Urinary bladder (tissue), 4 donors: Measurements from ENCODE around the gene WASF2. TPM values are rescaled to one million over a fixed set of nuclear protein-coding genes. Genes with fewer than 3 reads are reported as not detected.
"Not testable (repeated sequence)": the region's sequence is repeated elsewhere in the genome, so short reads cannot be mapped to it uniquely, and the experiment has no call there.

Experiments used
- DNase-seq: peaks from one replicate; pipeline ENCODE4 v3.0.0-alpha.2; 2015; ENCODE audit errors: extremely low spot score
- H3K27ac ChIP-seq: one replicate; pipeline ENCODE4 v1.5.1; 2013; ENCODE audit warnings: low read depth, mild to moderate bottlenecking, moderate library complexity
- H3K36me3 ChIP-seq: one replicate; pipeline ENCODE4 v1.6.1; 2013; ENCODE audit warnings: mild to moderate bottlenecking, moderate library complexity; ENCODE audit not compliant: insufficient read depth
- H3K4me1 ChIP-seq: one replicate; pipeline ENCODE4 v1.6.1; 2013; ENCODE audit warnings: mild to moderate bottlenecking, moderate library complexity; ENCODE audit not compliant: insufficient read depth
- H3K4me3 ChIP-seq: one replicate; pipeline ENCODE4 v1.5.1; 2013; ENCODE audit warnings: low read depth, low read length
- WGBS: extraction: QIAGEN DNeasy Blood & Tissue Kit; methylation state at CpG from one replicate; pipeline ENCODE4 v1.1.7; 2013; 5-methylcytosine and 5-hydroxymethylcytosine counted together
- polyA plus RNA-seq: library from polyadenylated mRNA; stranded (reverse); fragments of 200-250 nt; gene quantifications from one replicate; pipeline ENCODE4 v1.2.3, GENCODE V29; 2013
- total RNA-seq: library from RNA; depleted of rRNA; stranded (reverse); fragments of >200 nt; gene quantifications from one replicate; pipeline ENCODE4 v1.2.3, GENCODE V29; 2014
- donor health status: healthy with polysubstance abuse.
- donor health status: healthy.

The WASF2 gene
- total and polyA plus RNA-seq, 2 donors = 40.7 to 83.6 TPM

DNA sequence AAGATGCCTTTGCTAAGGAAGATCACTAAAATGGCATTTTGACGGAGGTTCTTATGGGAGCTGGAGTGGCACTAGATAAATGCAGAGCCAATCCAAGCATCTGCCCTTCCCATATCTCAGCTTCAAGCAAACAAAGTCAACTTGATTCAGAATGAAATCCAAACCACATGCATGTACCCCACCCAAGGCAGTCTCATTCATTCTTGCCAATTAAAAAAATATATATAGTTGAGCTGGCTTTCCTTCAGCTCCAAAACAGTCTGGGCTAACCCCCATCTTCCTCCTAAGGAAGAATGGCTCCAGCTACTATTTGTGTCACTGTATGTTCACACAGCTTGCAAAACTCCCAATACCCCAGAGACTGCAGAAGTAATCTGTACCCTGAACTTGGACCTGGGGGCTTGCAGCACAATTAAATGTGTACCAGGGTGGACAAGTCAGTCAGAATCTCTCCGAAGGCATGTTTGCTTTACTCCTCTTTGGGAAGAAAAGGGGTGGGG lies 62.1 kb downstream of the WASF2 start:
- Histone ChIP-seq H3K36me3 (no peaks in the 10 kb centered on the region), H3K4me3 (no peak overlapping the region), H3K27ac (peak overlapping the region; percentile 7), H3K4me1 (no peaks in the 10 kb centered on the region)
- WGBS = 59% methylated on average over 2 of the region's 2 CpGs
- DNase-seq = no peak

DNA sequence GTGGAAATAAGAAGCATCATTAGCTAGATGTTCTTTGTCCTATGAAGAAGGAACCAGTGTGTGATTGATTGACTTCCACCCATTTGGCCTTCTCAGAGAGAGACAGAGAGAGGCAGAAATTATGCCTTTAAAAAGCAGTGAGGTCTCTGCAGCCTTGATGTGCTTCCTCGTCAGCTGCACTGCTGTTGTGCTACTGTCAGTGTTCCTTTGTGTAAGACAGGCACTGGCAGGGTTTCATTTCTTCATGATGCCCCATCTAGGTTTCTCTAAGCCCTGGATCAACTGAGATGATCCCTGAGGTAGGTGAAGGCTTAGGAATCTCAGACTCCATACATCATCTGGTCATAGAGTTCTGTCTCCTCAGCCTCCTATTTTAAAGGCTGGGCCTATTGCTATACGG lies 62.6 kb downstream of the WASF2 start:
- Histone ChIP-seq H3K4me1 (no peaks in the 10 kb centered on the region), H3K4me3 (no peak overlapping the region), H3K36me3 (no peaks in the 10 kb centered on the region), H3K27ac (peak overlapping the region; percentile 7)
- DNase-seq = no peak
- WGBS = 61% methylated on average over 2 of the region's 2 CpGs

DNA sequence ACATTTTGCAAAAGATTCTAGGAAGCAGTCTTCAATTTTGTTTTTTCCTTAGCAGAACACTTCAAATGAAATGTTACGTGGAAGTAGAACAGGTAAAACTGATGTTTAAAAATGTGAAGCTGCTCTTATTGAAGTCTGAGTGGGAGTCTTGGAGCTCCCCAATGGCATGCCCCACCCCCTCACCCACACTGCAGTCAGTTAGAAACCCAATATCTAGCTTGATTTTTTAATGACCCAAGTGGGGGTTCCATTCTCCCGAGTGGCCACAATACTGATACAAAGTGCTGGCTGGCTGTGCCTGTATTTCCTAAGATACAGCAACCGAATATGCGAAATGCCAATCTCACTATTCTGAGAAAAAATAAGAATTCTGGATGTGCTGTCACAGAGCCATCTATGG lies 66.3 kb downstream of the WASF2 start:
- WGBS = 90% methylated on average over 4 of the region's 4 CpGs
- Histone ChIP-seq H3K4me1 (no peaks in the 10 kb centered on the region), H3K27ac (no peak overlapping the region)

DNA sequence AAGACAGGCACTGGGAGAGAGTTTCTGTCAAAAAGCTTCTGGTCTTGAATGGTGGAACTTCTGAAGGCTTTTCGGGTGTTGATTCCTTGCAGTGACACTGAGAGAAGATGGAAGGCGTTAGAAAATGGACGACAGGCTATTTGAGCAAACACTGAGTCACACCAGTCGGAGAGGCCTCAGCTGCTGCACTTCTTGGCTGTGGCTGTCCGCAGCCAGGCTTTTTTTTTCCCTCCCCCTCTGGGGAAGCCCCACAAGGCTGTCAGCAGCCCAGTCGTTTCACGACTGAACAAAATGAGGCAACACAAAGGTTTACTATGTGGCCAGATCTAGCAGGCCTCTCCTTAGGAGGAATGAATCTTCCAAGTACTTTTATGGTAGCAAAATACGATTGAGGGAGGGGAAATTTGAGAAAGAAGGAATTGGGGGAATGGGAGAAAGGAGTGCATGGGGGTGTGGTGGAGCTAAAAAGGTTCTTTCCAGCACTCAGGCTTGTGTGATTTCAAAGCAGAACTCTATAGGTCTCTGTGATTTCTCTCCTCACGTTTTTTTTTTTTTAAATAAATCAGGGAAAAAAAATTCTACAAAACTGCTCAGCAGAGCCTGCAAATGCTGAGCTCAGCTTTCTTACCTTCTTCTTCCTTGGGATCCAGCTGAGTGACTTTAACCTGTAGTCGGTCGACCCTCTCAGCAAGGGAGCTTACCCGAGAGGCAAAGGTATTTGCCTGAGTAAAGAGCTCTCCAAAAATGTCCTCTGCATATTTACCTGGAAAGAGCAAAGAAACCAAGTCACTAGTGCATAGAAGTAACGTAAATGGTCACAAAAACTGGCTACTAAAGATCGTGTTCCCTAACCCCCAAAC lies 71.4 kb downstream of the WASF2 start:
- Histone ChIP-seq H3K4me1 (peaks cover 1% of the 10 kb centered on the region), H3K27ac (peak overlapping the region; percentile 87)
- 21% methylated on average over 14 of the region's 14 CpGs for WGBS

More for the DNA sequence above, 66.3 kb downstream of the WASF2 start:
- Histone ChIP-seq H3K36me3 (no peaks in the 10 kb centered on the region), H3K4me3 (no peak overlapping the region)
- no peak for DNase-seq

DNA sequence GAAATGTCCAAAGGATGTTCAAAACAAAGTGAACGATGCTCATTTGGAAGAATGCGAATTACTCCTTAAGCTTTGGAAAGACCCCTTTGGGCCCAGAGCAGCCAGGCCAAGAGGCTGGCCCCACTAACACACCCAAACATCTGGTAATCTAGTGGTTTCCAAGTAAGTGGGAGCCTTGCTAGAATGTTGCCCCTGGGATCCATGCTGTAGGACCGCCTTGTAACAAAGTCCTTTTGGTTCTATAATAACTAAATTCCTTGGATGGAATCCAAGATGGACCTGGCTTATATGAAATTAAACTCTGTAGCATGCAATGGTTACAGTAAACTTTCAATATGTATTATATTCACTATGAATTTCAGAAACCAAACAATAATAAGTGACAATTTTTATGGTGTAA lies 72.3 kb downstream of the WASF2 start:
- Histone ChIP-seq H3K36me3 (peaks cover 7% of the 10 kb centered on the region), H3K4me1 (peaks cover 1% of the 10 kb centered on the region), H3K4me3 (no peak overlapping the region), H3K27ac (no peak overlapping the region)
- 64% methylated on average over 3 of the region's 3 CpGs for WGBS
- no peak for DNase-seq

More for the DNA sequence above, 71.4 kb downstream of the WASF2 start:
- H3K36me3 ChIP-seq = peaks cover 7% of the 10 kb centered on the region
- no peak overlapping the region for H3K4me3 ChIP-seq
- DNase-seq = no peak

DNA sequence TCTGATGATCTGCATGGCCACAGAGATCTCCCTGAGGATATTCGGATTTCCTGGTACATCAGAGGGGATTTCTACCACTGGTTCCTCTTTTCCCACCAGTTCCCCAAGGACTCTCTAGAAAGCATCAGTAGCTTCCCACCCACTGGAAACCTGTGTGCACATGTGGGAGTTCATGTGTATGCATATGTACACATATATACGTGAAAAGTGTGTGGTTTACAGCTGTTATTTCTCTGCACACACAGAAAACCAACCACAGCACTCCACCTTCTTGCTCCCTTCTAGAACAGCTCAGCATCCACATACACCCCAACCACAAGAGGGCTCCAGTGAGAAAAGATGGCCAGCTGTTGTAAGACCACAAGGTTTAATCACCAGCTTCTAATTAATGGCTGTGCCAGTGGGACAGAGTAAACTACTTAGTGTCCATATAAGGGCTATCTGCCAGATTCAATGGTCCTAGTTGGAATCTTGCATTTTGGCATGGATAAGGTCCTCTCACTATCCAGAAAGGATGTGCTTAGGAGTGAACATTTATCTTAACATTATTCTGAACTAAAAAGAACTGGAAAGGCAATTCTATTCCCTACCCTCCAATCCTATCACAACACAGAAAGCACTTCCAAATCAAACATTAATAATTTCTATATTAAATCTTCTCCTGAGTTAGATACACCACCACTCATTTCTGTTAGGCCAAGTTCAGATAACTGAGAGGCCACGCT lies 73.4 kb downstream of the WASF2 start:
- no peak overlapping the region for H3K4me3 ChIP-seq
- no peak for DNase-seq
- peaks cover 7% of the 10 kb centered on the region for H3K36me3 ChIP-seq
- H3K4me1 ChIP-seq = peaks cover 1% of the 10 kb centered on the region
- no peak overlapping the region for H3K27ac ChIP-seq
- WGBS = 77% methylated on average over 3 of the region's 3 CpGs

DNA sequence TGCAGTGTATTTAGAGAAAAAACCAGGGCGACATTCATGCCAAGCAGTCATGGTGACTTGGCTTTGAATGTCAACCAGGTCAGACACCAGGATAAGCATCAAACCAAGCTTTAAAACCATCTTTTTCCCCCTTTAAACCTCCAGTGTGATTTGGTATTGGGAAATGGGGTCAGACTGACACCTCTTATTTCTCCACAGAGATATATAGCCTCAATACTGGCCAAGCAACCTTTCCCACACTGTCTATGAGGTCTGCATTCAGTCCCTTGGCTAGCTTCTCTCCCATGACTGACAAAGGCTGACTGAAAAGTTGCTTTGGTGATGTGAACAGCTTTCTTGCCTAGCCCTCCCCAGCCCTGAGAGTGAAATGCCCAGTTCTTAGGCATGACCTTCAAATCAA lies 75.9 kb downstream of the WASF2 start:
- Histone ChIP-seq H3K4me3 (no peak overlapping the region), H3K4me1 (peaks cover 1% of the 10 kb centered on the region), H3K27ac (peak overlapping the region; percentile 48), H3K36me3 (peaks cover 9% of the 10 kb centered on the region)
- 96% methylated on average over 1 of the region's 1 CpG for WGBS
- DNase-seq = no peak

DNA sequence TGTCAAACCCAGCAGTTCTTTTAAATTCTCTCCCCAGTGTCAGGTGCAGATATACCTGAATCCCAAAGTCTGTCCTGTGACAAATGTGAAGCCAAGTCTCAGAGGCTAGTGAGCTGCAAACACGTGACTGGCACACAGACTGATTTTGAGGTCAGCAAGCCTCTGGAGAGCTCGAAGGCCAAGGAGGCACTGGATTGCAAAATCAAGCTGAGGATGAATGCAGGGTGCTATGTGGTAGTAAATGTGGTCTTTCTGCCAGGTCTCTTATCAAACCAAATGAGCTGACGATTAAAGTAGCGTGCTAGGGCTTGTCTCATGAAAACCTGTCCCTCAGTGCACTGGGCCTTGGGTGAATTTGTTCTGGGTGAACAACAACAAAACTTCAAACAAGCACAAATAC lies 77.0 kb downstream of the WASF2 start:
- Histone ChIP-seq H3K27ac (peak overlapping the region; percentile 66), H3K4me1 (peaks cover 1% of the 10 kb centered on the region), H3K36me3 (peaks cover 9% of the 10 kb centered on the region), H3K4me3 (no peak overlapping the region)
- 84% methylated on average over 4 of the region's 4 CpGs for WGBS
- DNase-seq = no peak

DNA sequence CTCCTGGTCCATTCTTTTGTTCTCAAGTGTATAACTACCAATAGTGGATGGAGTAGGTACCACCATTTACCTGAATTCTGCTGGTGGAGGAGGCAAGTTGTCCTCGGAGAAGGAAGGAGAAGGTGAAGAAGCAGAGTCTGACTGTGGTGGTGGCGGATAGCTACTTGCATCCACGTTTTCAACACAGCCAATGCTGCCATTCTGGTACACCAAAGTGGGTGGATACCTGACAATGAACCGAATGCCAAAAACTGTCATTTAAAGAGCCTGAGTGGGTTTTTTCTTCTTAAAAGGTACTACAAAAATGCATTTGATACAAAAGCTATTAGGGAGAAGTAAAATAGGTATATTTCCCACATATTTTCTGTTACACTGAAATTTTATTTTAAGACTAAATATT lies 77.5 kb downstream of the WASF2 start:
- no peak overlapping the region for H3K4me3 ChIP-seq
- peaks cover 1% of the 10 kb centered on the region for H3K4me1 ChIP-seq
- no peak overlapping the region for H3K27ac ChIP-seq
- WGBS = 88% methylated on average over 4 of the region's 4 CpGs
- no peak for DNase-seq
- H3K36me3 ChIP-seq = peaks cover 9% of the 10 kb centered on the region

DNA sequence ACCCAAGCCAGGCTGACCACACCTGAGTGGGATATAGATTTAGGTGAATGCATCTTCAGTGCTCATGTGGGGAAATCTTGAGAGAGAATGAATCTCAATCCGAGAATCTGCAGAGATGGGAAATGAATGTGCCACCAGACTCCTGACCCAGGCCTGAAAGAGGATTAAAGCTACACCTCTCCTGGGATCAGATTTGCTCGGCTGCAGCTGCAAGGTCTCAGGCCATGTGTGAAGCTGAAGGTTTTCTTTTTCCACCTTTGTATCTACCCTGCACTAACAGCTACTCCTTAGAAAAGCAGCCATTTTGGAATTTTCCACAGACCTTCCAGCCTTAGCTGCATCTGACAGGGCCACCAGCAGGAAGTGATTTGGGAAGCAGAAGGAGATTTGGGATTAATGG lies 79.3 kb downstream of the WASF2 start:
- no peak for DNase-seq
- no peak overlapping the region for H3K27ac ChIP-seq
- no peak overlapping the region for H3K4me3 ChIP-seq
- WGBS = 87% methylated on average over 2 of the region's 2 CpGs
- peaks cover 8% of the 10 kb centered on the region for H3K36me3 ChIP-seq
- H3K4me1 ChIP-seq = peaks cover under 1% of the 10 kb centered on the region

DNA sequence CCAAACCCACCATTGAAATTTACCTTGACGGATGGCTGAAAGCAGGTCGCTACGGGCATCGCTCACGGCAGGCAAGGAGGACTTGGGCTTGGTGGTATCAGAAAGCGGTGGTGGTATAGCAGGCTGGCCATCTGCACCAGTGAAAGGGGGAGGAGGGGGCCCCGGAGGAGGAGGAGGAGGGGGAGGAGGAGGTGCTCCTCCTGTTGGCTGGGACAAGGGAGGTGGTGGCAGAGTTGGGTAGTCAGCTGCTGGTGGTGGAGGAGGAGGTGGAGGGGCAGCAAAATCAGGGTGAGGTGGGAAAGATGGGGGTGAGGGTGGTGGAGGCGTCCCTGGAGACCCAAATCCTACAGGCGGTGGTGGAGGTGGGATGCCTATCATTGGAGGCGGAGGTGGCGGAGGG lies 80.3 kb downstream of the WASF2 start:
- no peak overlapping the region for H3K4me3 ChIP-seq
- no peak overlapping the region for H3K27ac ChIP-seq
- no peak for DNase-seq
- H3K4me1 ChIP-seq = no peaks in the 10 kb centered on the region
- 93% methylated on average over 11 of the region's 11 CpGs for WGBS
- H3K36me3 ChIP-seq = peaks cover 5% of the 10 kb centered on the region

DNA sequence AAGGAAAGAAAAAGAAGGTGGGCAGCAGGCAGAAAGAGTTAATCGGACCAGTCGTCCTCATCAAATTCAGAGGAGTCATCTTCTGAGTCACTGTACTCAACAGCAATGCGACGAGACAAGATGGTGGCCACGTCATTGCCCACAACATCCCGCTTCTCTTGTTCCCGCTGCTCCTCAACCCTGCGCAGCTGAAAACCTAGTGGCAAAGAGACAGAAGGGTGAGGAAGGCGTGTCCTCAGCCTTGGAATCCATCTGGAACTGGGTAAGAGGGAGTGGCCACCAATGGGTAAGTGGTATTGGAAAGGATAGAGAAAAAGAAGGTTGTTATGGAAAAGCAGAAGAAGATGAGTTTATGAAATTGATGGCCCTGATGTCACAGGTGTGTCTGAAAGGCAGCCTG lies 81.8 kb downstream of the WASF2 start:
- no peak for DNase-seq
- Histone ChIP-seq H3K36me3 (peaks cover 2% of the 10 kb centered on the region), H3K27ac (no peak overlapping the region), H3K4me3 (no peak overlapping the region), H3K4me1 (no peaks in the 10 kb centered on the region)
- WGBS = 93% methylated on average over 9 of the region's 9 CpGs

DNA sequence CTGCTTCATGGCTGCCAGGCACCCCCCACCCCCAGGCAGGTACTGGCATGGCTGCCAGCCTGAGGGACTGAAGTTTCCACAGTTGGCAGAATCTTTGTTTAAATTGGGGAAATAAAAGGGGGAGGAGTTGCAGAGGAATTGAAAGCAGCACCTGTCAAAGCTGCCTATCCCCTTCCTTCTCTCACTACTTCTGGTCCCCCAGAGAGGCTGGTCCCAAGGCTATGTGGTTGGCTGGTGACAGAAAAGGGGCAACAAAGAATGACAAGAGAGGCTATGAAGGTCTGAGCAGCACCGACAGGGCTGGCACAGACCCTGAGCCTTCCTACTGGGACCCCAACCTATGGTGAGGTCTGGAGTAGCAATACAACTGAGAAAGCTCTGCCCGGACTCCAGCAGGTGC lies 83.2 kb downstream of the WASF2 start:
- H3K27ac ChIP-seq, DNase-seq, H3K4me3 ChIP-seq, H3K4me1 ChIP-seq, H3K36me3 ChIP-seq: not testable (repeated sequence)
- WGBS = 86% methylated on average over 2 of the region's 2 CpGs

DNA sequence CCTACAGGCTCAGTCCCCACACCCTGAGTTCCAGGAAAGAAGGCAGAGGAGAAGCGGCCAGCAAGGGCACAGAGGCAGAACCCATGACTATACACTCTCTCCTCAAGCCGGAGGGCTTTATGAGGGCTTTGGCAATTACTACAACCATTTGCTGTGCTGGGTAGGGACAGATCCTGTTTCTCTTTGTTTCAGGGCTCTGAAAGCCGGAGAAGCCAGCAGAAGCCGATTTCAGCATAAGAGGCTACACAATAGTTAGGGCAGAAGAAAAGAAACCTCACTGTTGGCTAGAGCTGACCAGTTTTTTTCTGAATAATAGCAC lies 83.6 kb downstream of the WASF2 start:
- WGBS = 67% methylated on average over 4 of the region's 4 CpGs
- H3K27ac ChIP-seq = peak overlapping the region; percentile 48
- no peak overlapping the region for H3K4me3 ChIP-seq
- no peak for DNase-seq
- peaks cover 2% of the 10 kb centered on the region for H3K36me3 ChIP-seq
- H3K4me1 ChIP-seq = no peaks in the 10 kb centered on the region
